ENCODE results near the gene TTC36.

TTC36 gene

GRCh38 chr11:118530683-118531596 is 3.7 kb downstream of the TTC36 start, which contains the start of gene TMEM25 (continued):
- TF ChIP-seq ZNF768 (tag by site-specific recombination; IDR thresholded peaks at IDR 0.05), result no peak
- no peak for TF ChIP-seq ZNF548 (tag by site-specific recombination; IDR thresholded peaks at IDR 0.05)
- TF ChIP-seq ZNF391 (tag by site-specific recombination; IDR thresholded peaks at IDR 0.05; ENCODE audit: borderline replicate concordance, low read depth), result no peak; the same call in 1 of the 2 replicates
- peak; percentile 47 for TF ChIP-seq WT1 (tag by site-specific recombination; IDR thresholded peaks at IDR 0.05)
- TF ChIP-seq ZNF544 (tag by site-specific recombination; IDR thresholded peaks at IDR 0.05), result no peak
- no peak for TF ChIP-seq ZNF175 (tag by site-specific recombination; IDR thresholded peaks at IDR 0.05)
- no peak for TF ChIP-seq ZNF48 (tag by site-specific recombination; IDR thresholded peaks at IDR 0.05)
- peak; percentile 69; the same call in 1 of the 2 replicates for TF ChIP-seq YY1 (tag by site-specific recombination; IDR thresholded peaks at IDR 0.05)
- no peak for TF ChIP-seq OVOL3 (tag by site-specific recombination; IDR thresholded peaks at IDR 0.05)
- TF ChIP-seq ZNF10 (tag by site-specific recombination; IDR thresholded peaks at IDR 0.05), result no peak
- TF ChIP-seq ZNF518A (tag by site-specific recombination; conservative IDR thresholded peaks at IDR 0.05; ENCODE audit: low read depth), result no peak
- no peak for TF ChIP-seq HIC1 (tag by site-specific recombination; IDR thresholded peaks at IDR 0.05)
- TF ChIP-seq EGR2 (tag by site-specific recombination; IDR thresholded peaks at IDR 0.05; ENCODE audit: low read depth), result peak; percentile 71
- TF ChIP-seq ZNF169 (tag by site-specific recombination; IDR thresholded peaks at IDR 0.05), result 0 out of 2 replicates have a peak, but pooled peaks have one; percentile 50
- TF ChIP-seq ZNF561 (tag by site-specific recombination; IDR thresholded peaks at IDR 0.05; ENCODE audit: borderline replicate concordance), result peak; percentile 79; the same call in 1 of the 2 replicates
- no peak for TF ChIP-seq ZNF426 (tag by site-specific recombination; IDR thresholded peaks at IDR 0.05)
- TF ChIP-seq KLF8 (tag by site-specific recombination; IDR thresholded peaks at IDR 0.05), result peak; percentile 94; the same call in 1 of the 2 replicates
- no peak for TF ChIP-seq KLF7 (tag by site-specific recombination; IDR thresholded peaks at IDR 0.05; ENCODE audit: borderline replicate concordance)
- no peak; the same call in 1 of the 2 replicates for TF ChIP-seq ZNF777 (tag by site-specific recombination; IDR thresholded peaks at IDR 0.05; ENCODE audit: borderline replicate concordance)
- no peak for TF ChIP-seq ZNF600 (tag by site-specific recombination; IDR thresholded peaks at IDR 0.05)
- TF ChIP-seq KLF9 (tag by site-specific recombination; IDR thresholded peaks at IDR 0.05; ENCODE audit: low read depth), result peak; percentile 78
- no peak for TF ChIP-seq ZNF138 (tag by site-specific recombination; IDR thresholded peaks at IDR 0.05; ENCODE audit: borderline replicate concordance)
- TF ChIP-seq ZNF639 (tag by site-specific recombination; IDR thresholded peaks at IDR 0.05), result 0 out of 2 replicates have a peak, but pooled peaks have one; percentile 25
- no peak for TF ChIP-seq TCF7L2 (IDR thresholded peaks at IDR 0.05; ENCODE audit: borderline replicate concordance, low read depth, low read length)
- TF ChIP-seq ZNF558 (tag by site-specific recombination; IDR thresholded peaks at IDR 0.05), result no peak
- TF ChIP-seq ZNF529 (tag by site-specific recombination; IDR thresholded peaks at IDR 0.05; ENCODE audit: insufficient replicate concordance), result no peak
- no peak for TF ChIP-seq ZNF555 (tag by site-specific recombination; conservative IDR thresholded peaks at IDR 0.05)
- no peak for TF ChIP-seq ZNF513 (tag by site-specific recombination; IDR thresholded peaks at IDR 0.05)
- no peak for TF ChIP-seq ZNF623 (tag by site-specific recombination; IDR thresholded peaks at IDR 0.05)
